Activated naive CD4-positive, alpha-beta T cell treated with anti-CD3 and anti-CD28 coated beads, Interleukin-2, amount 10 ng/mL, durations not matched to agents 7 days and 5 days (primary cell): ENCODE measurements around the gene PSME1.

Source experiments
- CTCF ChIA-PET: fragments of 350-600 bp; sonication (Branson Sonifier 250); formaldehyde crosslinking; loops from one replicate; lab custom pipeline; 2021; ENCODE audit warnings: antibody characterized with exemption; lab: Charles Lee
- DNase-seq: peaks from one replicate; pipeline ENCODE4 v3.0.0-alpha.2; 2020
- H3K27ac Mint-ChIP-seq: one replicate; pipeline ENCODE4 v1.8.0; 2021; ENCODE audit warnings: mild to moderate bottlenecking, moderate library complexity, mixed read lengths
- H3K27me3 Mint-ChIP-seq: one replicate; pipeline ENCODE4 v1.8.0; 2021; ENCODE audit warnings: mild to moderate bottlenecking, mixed read lengths
- H3K36me3 Mint-ChIP-seq: one replicate; pipeline ENCODE4 v1.8.0; 2021; ENCODE audit warnings: mixed read lengths
- H3K4me1 Mint-ChIP-seq: one replicate; pipeline ENCODE4 v1.8.0; 2021; ENCODE audit warnings: mixed read lengths
- H3K4me3 Mint-ChIP-seq: one replicate; pipeline ENCODE4 v1.8.0; 2021; ENCODE audit warnings: mild to moderate bottlenecking, moderate library complexity, mixed read lengths
- H3K9me3 Mint-ChIP-seq: one replicate; pipeline ENCODE4 v1.8.0; 2021; ENCODE audit warnings: mixed read lengths

PSME1 gene

DNA sequence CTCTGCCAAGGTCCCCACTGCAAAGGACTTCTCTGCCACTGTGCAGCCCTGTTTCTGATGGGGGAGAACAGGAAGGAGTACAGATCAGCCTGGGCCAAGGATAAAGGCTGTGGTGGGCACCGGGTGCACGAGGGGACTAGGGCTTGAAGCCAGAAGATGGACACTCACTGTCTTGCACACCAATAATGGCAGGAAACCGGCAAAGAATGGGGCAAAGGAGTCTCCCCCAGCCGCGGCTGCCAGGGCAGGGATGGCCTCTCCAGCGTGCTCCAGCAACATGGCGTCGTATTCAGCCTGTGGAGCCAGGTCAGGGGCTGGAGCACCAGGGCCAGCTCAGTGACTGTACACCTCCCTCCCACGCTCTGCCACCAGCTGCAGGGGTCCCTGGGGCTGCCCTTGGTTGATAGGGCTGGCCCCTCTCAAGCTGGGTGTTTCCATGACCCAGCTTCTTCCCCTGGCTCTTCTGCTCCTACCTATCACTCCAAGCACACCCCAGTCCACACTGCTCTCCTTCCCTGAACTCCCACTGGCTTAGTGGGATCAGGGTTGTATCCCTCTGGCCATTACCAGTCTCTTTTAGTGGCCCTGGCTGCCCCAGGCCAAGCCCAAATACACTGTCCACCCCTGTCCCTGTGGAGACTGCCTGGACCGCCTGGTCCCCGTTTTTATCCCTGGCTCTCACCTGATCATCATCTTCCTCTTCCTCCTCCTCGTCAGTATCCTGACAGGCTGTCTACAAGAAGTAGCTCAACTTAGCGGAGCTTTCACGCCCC is 46.3 kb downstream of the PSME1 start:
- no peaks in the 10 kb centered on the region for H3K27me3 Mint-ChIP-seq
- peaks cover 57% of the 10 kb centered on the region for H3K36me3 Mint-ChIP-seq
- no peak overlapping the region for H3K4me3 Mint-ChIP-seq
- peaks cover 7% of the 10 kb centered on the region for H3K4me1 Mint-ChIP-seq
- peak overlapping the region; percentile 16 for H3K27ac Mint-ChIP-seq
- no peaks in the 10 kb centered on the region for H3K9me3 Mint-ChIP-seq
- no peak for DNase-seq
- CTCF ChIA-PET: no interaction called here

DNA sequence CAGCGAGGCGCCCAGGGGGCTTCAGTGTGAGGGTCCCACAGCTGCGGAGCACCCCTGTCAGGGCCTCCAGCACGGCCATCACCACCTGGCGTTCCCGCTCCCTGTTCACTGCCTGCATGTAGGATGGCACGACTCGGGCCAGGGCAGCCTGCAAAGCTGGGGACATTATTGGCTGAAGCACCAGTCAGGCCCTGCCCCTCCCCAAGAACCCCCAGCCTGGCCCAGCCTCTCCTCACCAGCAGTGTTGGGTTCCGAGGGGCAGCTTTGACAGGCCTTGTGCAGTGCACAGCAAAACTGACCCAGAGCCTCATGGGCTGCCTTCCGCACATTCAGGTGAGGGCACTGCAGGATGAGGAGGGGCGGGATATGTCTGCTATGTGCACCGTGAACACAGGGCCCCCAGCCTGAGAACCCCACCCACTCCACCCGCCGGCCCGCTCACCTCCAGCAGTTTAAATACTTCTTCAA is 47.1 kb downstream of the PSME1 start:
- CTCF ChIA-PET: no interaction called here
- DNase-seq: no peak
- Mint-ChIP-seq H3K4me1 (peaks cover 14% of the 10 kb centered on the region), H3K4me3 (no peak overlapping the region), H3K9me3 (no peaks in the 10 kb centered on the region), H3K27ac (no peak overlapping the region), H3K36me3 (peaks cover 55% of the 10 kb centered on the region), H3K27me3 (no peaks in the 10 kb centered on the region)

- no peaks in the 10 kb centered on the region for H3K27me3 Mint-ChIP-seq
- peaks cover 48% of the 10 kb centered on the region for H3K36me3 Mint-ChIP-seq
- DNase-seq: no peak
- no peaks in the 10 kb centered on the region for H3K9me3 Mint-ChIP-seq
- H3K4me3 Mint-ChIP-seq: no peak overlapping the region
- H3K4me1 Mint-ChIP-seq: peaks cover 21% of the 10 kb centered on the region
- CTCF ChIA-PET: no interaction called here
- no peak overlapping the region for H3K27ac Mint-ChIP-seq
Measured at GRCh38 chr14:24184104-24184970, 48.3 kb downstream of the PSME1 start.

GRCh38 chr14:24185026-24185425 is 49.0 kb downstream of the PSME1 start:
- Mint-ChIP-seq H3K27me3 (no peaks in the 10 kb centered on the region), H3K27ac (no peak overlapping the region)
- CTCF ChIA-PET: interaction anchor here (0.6 kb wide), 1 partner anchor 34 kb away, joined by 4 read pairs; no protein-coding TSS in a partner anchor

GRCh38 chr14:24185741-24186140 is 49.7 kb downstream of the PSME1 start:
- no peaks in the 10 kb centered on the region for H3K27me3 Mint-ChIP-seq
- CTCF ChIA-PET: interaction anchor here (0.6 kb wide), 1 partner anchor 35 kb away, joined by 4 read pairs; no protein-coding TSS in a partner anchor
- H3K36me3 Mint-ChIP-seq: peaks cover 41% of the 10 kb centered on the region
- no peaks in the 10 kb centered on the region for H3K9me3 Mint-ChIP-seq
- peaks cover 31% of the 10 kb centered on the region for H3K4me1 Mint-ChIP-seq
- no peak for DNase-seq
- no peak overlapping the region for H3K27ac Mint-ChIP-seq
- H3K4me3 Mint-ChIP-seq: no peak overlapping the region

More at GRCh38 chr14:24185026-24185425, 49.0 kb downstream of the PSME1 start:
- H3K4me1 Mint-ChIP-seq: peaks cover 26% of the 10 kb centered on the region
- DNase-seq: no peak
- H3K9me3 Mint-ChIP-seq: no peaks in the 10 kb centered on the region
- H3K4me3 Mint-ChIP-seq: no peak overlapping the region
- H3K36me3 Mint-ChIP-seq: peaks cover 42% of the 10 kb centered on the region

GRCh38 chr14:24186831-24187538 is 51.0 kb downstream of the PSME1 start:
- H3K4me3 Mint-ChIP-seq: peak overlapping the region; percentile 85
- no peaks in the 10 kb centered on the region for H3K27me3 Mint-ChIP-seq
- CTCF ChIA-PET: no interaction called here
- DNase-seq: no peak
- peak overlapping the region; percentile 33 for H3K27ac Mint-ChIP-seq
- H3K36me3 Mint-ChIP-seq: peaks cover 46% of the 10 kb centered on the region
- peaks cover 40% of the 10 kb centered on the region for H3K4me1 Mint-ChIP-seq
- no peaks in the 10 kb centered on the region for H3K9me3 Mint-ChIP-seq

GRCh38 chr14:24187539-24187915 is 51.5 kb downstream of the PSME1 start:
- no peak for DNase-seq
- Mint-ChIP-seq H3K27me3 (no peaks in the 10 kb centered on the region), H3K9me3 (no peaks in the 10 kb centered on the region), H3K4me3 (peak overlapping the region; percentile 85), H3K36me3 (peaks cover 48% of the 10 kb centered on the region), H3K27ac (peak overlapping the region; percentile 90), H3K4me1 (peaks cover 45% of the 10 kb centered on the region)
- CTCF ChIA-PET: no interaction called here
